Ovary (tissue), 9 donors: Measurements from ENCODE around the gene XRCC5. TPM values are rescaled to one million over a fixed set of nuclear protein-coding genes. Genes with fewer than 3 reads are reported as not detected.

ENCODE experiments used
- DNase-seq, 5 donors: peaks; one replicate each; pipeline ENCODE4 v3.0.0-alpha.2; 2019 to 2020
- H3K27ac ChIP-seq, 2 donors: fragments of 200-600 bp; one replicate each; pipeline versions ENCODE4 v1.5.1 to v1.8.0; 2019 to 2022
- H3K27me3 ChIP-seq: fragments of 200-600 bp; one replicate; pipeline ENCODE4 v1.8.0; 2022
- H3K36me3 ChIP-seq: fragments of 200-600 bp; sonication (generic); one replicate; pipeline ENCODE4 v1.5.1; 2019
- H3K4me1 ChIP-seq: one replicate; pipeline ENCODE4 v1.8.1; 2013; ENCODE audit warnings: mild to moderate bottlenecking, moderate library complexity; ENCODE audit not compliant: insufficient read depth
- H3K4me3 ChIP-seq: fragments of 200-600 bp; sonication (generic); one replicate; pipeline ENCODE4 v1.5.1; 2017
- H3K9me3 ChIP-seq, 2 donors: fragments of 200-600 bp in 1 of 2; sonication (generic) in 1 of 2; one replicate each; pipeline versions ENCODE4 v1.5.1 to v1.8.1; 2013 to 2019; ENCODE audit warnings: mild to moderate bottlenecking in 1 of 2, moderate library complexity in 1 of 2
- CTCF ChIP-seq, 3 donors: fragments of 450-650 bp in 2 of 3; fragments of 200-600 bp in 1 of 3; IDR thresholded peaks; one replicate each; pipeline versions ENCODE4 v1.5.1 to v1.8.0; 2016 to 2022; ENCODE audit warnings: antibody characterized with exemption in 3 of 3, mild to moderate bottlenecking in 1 of 3
- EP300 ChIP-seq: sonication (generic); formaldehyde crosslinking; IDR thresholded peaks from one replicate; pipeline ENCODE4 v1.6.1; 2017; ENCODE audit warnings: antibody characterized with exemption
- POLR2A ChIP-seq: fragments of 450-650 bp; IDR thresholded peaks from one replicate; pipeline ENCODE4 v1.6.1; 2017; ENCODE audit warnings: antibody characterized with exemption, mild to moderate bottlenecking, moderate library complexity
- WGBS, 3 donors: extraction: QIAGEN DNeasy Blood & Tissue Kit in 1 of 3; methylation state at CpG; one replicate each; pipeline versions ENCODE4 v1.1.5 to v1.1.7; 2013 to 2017; 5-methylcytosine and 5-hydroxymethylcytosine counted together
- intact Hi-C, 4 donors: fragments of 100-400 bp; cut with DNase I; formaldehyde crosslinking; loops; one replicate each; pipeline versions ENCODE4 v1.11.0 to v1.15.1; 2022 to 2023
- polyA plus RNA-seq, 2 donors: library from polyadenylated mRNA; stranded (reverse); fragments of 200-250 nt in 1 of 2; fragments of 350-450 nt in 1 of 2; fragmentation: Illumina TruSeq in 1 of 2; extraction: RNeasy Lipid Tissue Mini Kit (QIAGEN cat#74804) in 1 of 2; gene quantifications; one replicate each; pipeline ENCODE4 v1.2.3, GENCODE V29; 2013 to 2014
- total RNA-seq, 7 donors: library from RNA; depleted of rRNA in 2 of 7; stranded (reverse); fragments of >200 nt in 2 of 7; fragmentation: NEBNext Ultra II Directional in 3 of 7; extraction: Animal tissue kit (Norgen Biotek cat#: 25700) in 3 of 7; gene quantifications; one replicate each; pipeline versions ENCODE4 v1.1.0 to v1.2.4, GENCODE V29; 2016 to 2023
- donor health status: DM: no; HTN: no; CAD: no; lungs with moderate emphysema.
- donor health status: DM: no; HTN: no; CAD: no.
- donor health status: Bipolar disorder and iron deficiency.
- donor health status: DM: yes; HTN: yes; CAD: no.
- donor health status: DM: no; HTN: no; CAD: no.
- donor health status: DM: yes; HTN: yes; CAD: no.

The XRCC5 gene
- total and polyA plus RNA-seq, 9 donors, result 109 to 223 (median 206) TPM

DNA sequence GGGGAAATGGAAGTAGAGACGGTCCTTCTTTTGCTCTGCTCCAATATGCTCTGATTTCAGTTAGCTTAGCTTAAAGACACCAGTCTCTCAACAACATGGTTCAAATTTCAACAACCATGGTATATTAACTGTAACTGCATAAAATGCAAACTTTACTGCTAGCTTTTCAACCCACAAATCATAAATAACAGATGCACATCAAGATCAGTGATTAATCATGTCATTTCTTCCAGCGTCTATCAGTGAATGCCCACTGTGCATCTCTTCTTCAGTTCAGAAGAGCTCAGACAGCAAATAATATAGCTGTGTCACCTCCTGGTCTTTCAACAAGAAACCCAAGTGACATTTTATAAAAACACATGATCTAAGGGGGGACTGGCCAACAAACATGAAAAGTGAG is 40.1 kb upstream of the XRCC5 start:
- WGBS, 3 donors, result 90 to 94% (median 91%) methylated on average over 2 of the region's 2 CpGs
- no peak for TF ChIP-seq CTCF (IDR thresholded peaks at IDR 0.05)
- TF ChIP-seq EP300, result no peak
- TF ChIP-seq POLR2A, result no peak
- intact Hi-C loops, result no loop called here

DNA sequence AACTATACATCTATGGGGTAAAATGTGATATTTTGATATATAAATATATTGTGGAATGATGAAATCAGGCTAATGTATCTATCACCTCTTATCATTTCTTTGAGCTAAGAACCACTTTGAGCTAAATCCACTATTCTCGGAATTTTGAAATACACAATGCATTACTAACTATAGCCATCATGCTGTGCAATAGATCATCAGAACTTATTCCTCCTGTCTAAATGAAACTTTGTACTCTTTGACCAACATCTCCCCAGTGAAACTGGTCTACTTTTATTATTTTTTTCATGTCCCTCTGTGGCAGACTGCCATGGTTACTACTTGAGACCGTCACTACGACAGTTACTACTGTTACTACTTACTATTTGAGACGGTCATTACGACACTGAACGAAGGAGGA is 39.0 kb upstream of the XRCC5 start:
- WGBS, 3 donors, result 86 to 90% (median 89%) methylated on average over 6 of the region's 6 CpGs

More for the DNA sequence above, 40.1 kb upstream of the XRCC5 start:
- no peak overlapping the region for H3K4me3 ChIP-seq
- DNase-seq, result no peak
- no peaks in the 10 kb centered on the region for H3K9me3 ChIP-seq
- H3K4me1 ChIP-seq, result peaks cover 2% of the 10 kb centered on the region
- H3K27ac ChIP-seq, result no peak overlapping the region
- H3K36me3 ChIP-seq, result no peaks in the 10 kb centered on the region
- no peaks in the 10 kb centered on the region for H3K27me3 ChIP-seq

DNA sequence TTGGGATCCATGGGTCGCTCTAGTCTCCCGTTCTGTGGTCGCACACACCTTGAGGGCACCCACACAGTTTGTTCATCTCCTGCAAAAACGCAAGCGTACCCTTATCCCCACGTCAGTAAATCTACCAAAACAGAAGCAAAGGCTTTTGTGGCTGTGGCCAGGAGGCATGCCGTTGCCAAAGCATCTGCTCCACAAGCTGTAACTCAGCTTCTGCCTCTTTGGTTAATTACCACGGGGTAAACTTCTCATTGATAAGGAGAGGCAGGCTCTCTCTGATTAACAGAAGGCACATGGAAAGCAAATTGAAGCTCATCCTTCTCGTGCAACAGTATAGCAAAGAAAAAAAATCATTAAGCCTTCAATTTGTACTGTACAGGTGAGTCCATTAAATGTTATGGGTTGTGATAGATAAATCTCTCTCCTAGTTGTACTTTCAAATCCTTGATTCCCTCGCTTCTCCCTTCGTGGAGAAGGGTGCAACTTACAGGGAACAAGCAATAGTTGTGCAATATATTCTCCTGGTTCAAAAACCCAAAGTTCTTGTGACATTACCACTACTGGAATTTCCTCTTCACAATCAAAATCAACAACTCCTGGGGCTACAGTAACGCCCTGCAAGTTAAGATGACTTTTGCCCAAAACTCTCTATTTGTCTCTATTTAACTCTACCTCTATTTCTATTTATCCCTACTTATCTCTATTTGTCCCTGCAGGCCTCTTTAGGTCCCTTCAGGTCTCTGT is 37.9 kb upstream of the XRCC5 start:
- 82 to 85% (median 83%) methylated on average over 12 of the region's 12 CpGs for WGBS, 3 donors
- intact Hi-C loops, result no loop called here
- H3K9me3 ChIP-seq, result no peaks in the 10 kb centered on the region
- no peak overlapping the region for H3K4me3 ChIP-seq
- TF ChIP-seq POLR2A (no peak), CTCF (IDR thresholded peaks at IDR 0.05) (no peak), EP300 (no peak)
- no peak for DNase-seq
- H3K36me3 ChIP-seq, result no peaks in the 10 kb centered on the region
- no peaks in the 10 kb centered on the region for H3K27me3 ChIP-seq
- no peak overlapping the region for H3K27ac ChIP-seq
- H3K4me1 ChIP-seq, result peaks cover 2% of the 10 kb centered on the region

More for the DNA sequence above, 39.0 kb upstream of the XRCC5 start:
- Histone ChIP-seq H3K9me3 (no peaks in the 10 kb centered on the region), H3K27ac (no peak overlapping the region), H3K36me3 (no peaks in the 10 kb centered on the region), H3K27me3 (no peaks in the 10 kb centered on the region), H3K4me1 (peaks cover 2% of the 10 kb centered on the region), H3K4me3 (no peak overlapping the region)
- intact Hi-C loops, result no loop called here
- no peak for DNase-seq
- TF ChIP-seq POLR2A, result no peak

- no peak overlapping the region for H3K27ac ChIP-seq
- H3K9me3 ChIP-seq, result no peaks in the 10 kb centered on the region
Measured at GRCh38 chr2:216072473-216072872, 36.7 kb upstream of the XRCC5 start.

GRCh38 chr2:216073773-216074172 is 35.4 kb upstream of the XRCC5 start:
- intact Hi-C loops, result no loop called here
- Histone ChIP-seq H3K27ac (no peak overlapping the region), H3K9me3 (no peaks in the 10 kb centered on the region), H3K4me1 (no peaks in the 10 kb centered on the region), H3K36me3 (no peaks in the 10 kb centered on the region), H3K27me3 (no peaks in the 10 kb centered on the region), H3K4me3 (no peak overlapping the region)
- TF ChIP-seq POLR2A (no peak), EP300 (no peak), CTCF (IDR thresholded peaks at IDR 0.05) (no peak)
- DNase-seq, result no peak

More at GRCh38 chr2:216072473-216072872, 36.7 kb upstream of the XRCC5 start:
- intact Hi-C loops, result no loop called here
- no peak overlapping the region for H3K4me3 ChIP-seq
- no peaks in the 10 kb centered on the region for H3K36me3 ChIP-seq
- no peaks in the 10 kb centered on the region for H3K27me3 ChIP-seq
- no peaks in the 10 kb centered on the region for H3K4me1 ChIP-seq
- no peak for DNase-seq
- TF ChIP-seq POLR2A, result no peak
- no peak for TF ChIP-seq EP300
